HepG2 (cell line): ENCODE measurements around the gene ASZ1. TPM values are rescaled to one million over a fixed set of nuclear protein-coding genes. Genes with fewer than 3 reads are reported as not detected.

Experiments
- ATAC-seq: fragments of 200-7000 bp; cut with Tn5 transposase; 3 replicates; pipeline ENCODE4 v1.9.1; 2020; ENCODE audit warnings: mild to moderate bottlenecking, moderate library complexity
- BruUV-seq: library from RNA; stranded (reverse); fragments of 400-500 nt; replicated peaks from 2 replicates; lab custom pipeline; 2021; lab: Mats Ljungman, UMichigan
- CTCF ChIA-PET: fragments of 300-600 bp; formaldehyde crosslinking; extraction: SDS; loops from one replicate; lab custom pipeline; 2021; ENCODE audit warnings: low total read pairs, inconsistent platforms, low intra/inter-chr PET ratio; lab: Yijun Ruan, JAX
- POLR2A ChIA-PET: fragments of 350-600 bp; sonication (Branson Sonifier 250); formaldehyde crosslinking; loops from one replicate; lab custom pipeline; 2020; ENCODE audit warnings: antibody characterized with exemption, inconsistent platforms; lab: Yijun Ruan, JAX
- DNase-seq: peaks from one replicate; pipeline ENCODE4 v3.0.0-alpha.2; 2015; ENCODE audit warnings: low spot score
- FAIRE-seq: peaks from 3 replicates; lab custom pipeline; 2011; peaks lifted over from hg19 to GRCh38; lab: Jason Lieb, UNC
- H2AFZ ChIP-seq: one replicate; pipeline ENCODE4 v1.6.1; 2011; ENCODE audit warnings: low read length, inconsistent platforms
- H3K27ac ChIP-seq: fragments of 300-600 bp; 3 replicates; pipeline ENCODE4 v1.8.0; 2011; ENCODE audit warnings: mixed run types, mild to moderate bottlenecking, mixed read lengths, low read length, inconsistent platforms; ENCODE audit not compliant: insufficient read depth; ENCODE audit errors: extremely low read length
- H3K27me3 ChIP-seq, 2 experiments: fragments of 200-600 bp in 1 of 2; 2 replicates in 1 of 2; 3 replicates in 1 of 2; pipeline versions ENCODE4 v1.6.0 to v1.8.0; 2011; ENCODE audit warnings: low read length in 2 of 2, mild to moderate bottlenecking in 2 of 2, moderate library complexity in 2 of 2, inconsistent platforms in 1 of 2; ENCODE audit not compliant: insufficient read depth in 2 of 2, control insufficient read depth in 1 of 2
- H3K36me3 ChIP-seq, 2 experiments: fragments of 200-600 bp in 1 of 2; replicated peaks in 1 of 2; 2 replicates in 1 of 2; 3 replicates in 1 of 2; pipeline versions ENCODE4 v1.5.1 to v1.8.0; 2011; ENCODE audit warnings: low read length in 2 of 2, inconsistent platforms in 1 of 2; ENCODE audit not compliant: insufficient read depth in 2 of 2, control insufficient read depth in 1 of 2
- H3K4me1 ChIP-seq: 2 replicates; pipeline ENCODE4 v1.5.1; 2012; ENCODE audit warnings: low read length, inconsistent platforms; ENCODE audit not compliant: insufficient read depth
- H3K4me2 ChIP-seq: 2 replicates; pipeline ENCODE4 v1.6.0; 2011; ENCODE audit warnings: low read depth, low read length, inconsistent platforms
- H3K4me3 ChIP-seq, 3 experiments: fragments of 200-600 bp in 1 of 3; sonication (generic), shearing (Covaris generic) in 1 of 3; replicated peaks in 1 of 3; 2 replicates each; pipeline ENCODE4 v1.5.1; 2011 to 2016; ENCODE audit warnings: low read length in 3 of 3, inconsistent platforms in 2 of 3, low read depth in 2 of 3, mild to moderate bottlenecking in 2 of 3, control low read depth in 1 of 3, mixed read lengths in 1 of 3; ENCODE audit not compliant: insufficient read depth in 1 of 3
- H3K79me2 ChIP-seq: one replicate; pipeline ENCODE4 v1.6.1; 2011; ENCODE audit warnings: low read length, inconsistent platforms; ENCODE audit not compliant: insufficient read depth
- H3K9ac ChIP-seq: 2 replicates; pipeline ENCODE4 v1.6.0; 2011; ENCODE audit warnings: mild to moderate bottlenecking, low read depth, low read length, inconsistent platforms; ENCODE audit not compliant: insufficient read depth
- H3K9me3 ChIP-seq: 2 replicates; pipeline ENCODE4 v1.5.1; 2012; ENCODE audit warnings: mild to moderate bottlenecking, low read length
- H4K20me1 ChIP-seq: 2 replicates; pipeline ENCODE4 v1.6.0; 2011; ENCODE audit warnings: inconsistent platforms, mild to moderate bottlenecking, low read length, moderate library complexity; ENCODE audit not compliant: insufficient read depth
- CREM ChIP-seq, 2 experiments: sonication (generic) in 1 of 2; formaldehyde crosslinking in 1 of 2; IDR thresholded peaks; 2 replicates each; pipeline versions ENCODE4 v1.4.0 to v1.6.1; 2016 to 2020; ENCODE audit warnings: antibody characterized with exemption in 1 of 2, mild to moderate bottlenecking in 1 of 2, missing genetic modification reagents in 1 of 2
- ELF1 ChIP-seq: sonication (generic); formaldehyde crosslinking; IDR thresholded peaks from 2 replicates; pipeline ENCODE4 v1.4.0; 2020; ENCODE audit warnings: missing genetic modification reagents
- FOXP1 ChIP-seq, 2 experiments: fragments of 450-650 bp in 1 of 2; IDR thresholded peaks; 2 replicates each; pipeline ENCODE4 v1.6.1; 2017 to 2018; ENCODE audit warnings: antibody characterized with exemption in 1 of 2
- KDM1A ChIP-seq: IDR thresholded peaks from 2 replicates; pipeline ENCODE4 v1.6.1; 2016; ENCODE audit warnings: missing compliant biosample characterization
- KLF15 ChIP-seq: sonication (generic); formaldehyde crosslinking; IDR thresholded peaks from 2 replicates; pipeline ENCODE4 v1.8.1; 2023; ENCODE audit warnings: borderline replicate concordance, mild to moderate bottlenecking, inconsistent platforms, missing genetic modification reagents, mixed read lengths
- NR0B2 ChIP-seq: sonication (generic); formaldehyde crosslinking; IDR thresholded peaks from 2 replicates; pipeline ENCODE4 v1.4.0; 2020; ENCODE audit warnings: mild to moderate bottlenecking, missing genetic modification reagents
- RAD21 ChIP-seq: fragments of 450-650 bp; formaldehyde crosslinking; IDR thresholded peaks from 2 replicates; pipeline ENCODE4 v1.5.0; 2020; ENCODE audit warnings: mild to moderate bottlenecking
- STAT5B ChIP-seq: sonication (generic); formaldehyde crosslinking; IDR thresholded peaks from 2 replicates; pipeline ENCODE4 v1.4.0; 2020; ENCODE audit warnings: missing genetic modification reagents
- TBX2 ChIP-seq: sonication (generic); formaldehyde crosslinking; IDR thresholded peaks from 2 replicates; pipeline ENCODE4 v1.5.0; 2020; ENCODE audit warnings: missing genetic modification reagents, mild to moderate bottlenecking, borderline replicate concordance
- TFDP1 ChIP-seq: IDR thresholded peaks from 2 replicates; pipeline ENCODE4 v1.6.1; 2016; ENCODE audit warnings: missing compliant biosample characterization, missing genetic modification reagents, borderline replicate concordance
- ZC3H4 ChIP-seq: sonication (generic); formaldehyde crosslinking; IDR thresholded peaks from 2 replicates; pipeline ENCODE4 v1.4.0; 2020; ENCODE audit warnings: missing genetic modification reagents, borderline replicate concordance
- ZFYVE20 ChIP-seq: sonication (generic); formaldehyde crosslinking; IDR thresholded peaks from 2 replicates; pipeline ENCODE4 v1.8.0; 2023; ENCODE audit warnings: low read depth, mild to moderate bottlenecking, moderate library complexity, missing genetic modification reagents, borderline replicate concordance
- ZNF136 ChIP-seq: sonication (generic); formaldehyde crosslinking; IDR thresholded peaks from 2 replicates; pipeline ENCODE4 v1.8.1; 2022; ENCODE audit warnings: low read depth, mild to moderate bottlenecking, moderate library complexity, missing genetic modification reagents
- ZNF251 ChIP-seq: sonication (generic); formaldehyde crosslinking; IDR thresholded peaks from 2 replicates; pipeline ENCODE4 v1.9.0; 2021; ENCODE audit warnings: mild to moderate bottlenecking, missing genetic modification reagents
- ZNF263 ChIP-seq: sonication (generic); formaldehyde crosslinking; IDR thresholded peaks from 2 replicates; pipeline ENCODE4 v1.4.0; 2020; ENCODE audit warnings: missing genetic modification reagents
- ZNF446 ChIP-seq: sonication (generic); formaldehyde crosslinking; IDR thresholded peaks from 2 replicates; pipeline ENCODE4 v1.5.0; 2020; ENCODE audit warnings: mild to moderate bottlenecking, missing genetic modification reagents
- ZNF512 ChIP-seq: sonication (generic); formaldehyde crosslinking; IDR thresholded peaks from 2 replicates; pipeline ENCODE4 v1.4.0; 2020; ENCODE audit warnings: mild to moderate bottlenecking, missing genetic modification reagents
- ZSCAN5A ChIP-seq: sonication (generic); formaldehyde crosslinking; IDR thresholded peaks from 2 replicates; pipeline ENCODE4 v1.8.0; 2022; ENCODE audit warnings: mild to moderate bottlenecking, missing genetic modification reagents, borderline replicate concordance
- WGBS: methylation state at CpG from one replicate; pipeline ENCODE4 v1.1.6; 2017; ENCODE audit warnings: low lambda C conversion rate; 5-methylcytosine and 5-hydroxymethylcytosine counted together
- in situ Hi-C: cut with HindIII; loops from 2 replicates; pipeline ENCODE4 v1.10.0; 2017; ENCODE audit warnings: low pct_unique_long_range_greater_than_20kb; ENCODE audit not compliant: extremely low pct_ligation_motif_present
- intact Hi-C: fragments of 100-400 bp; cut with micrococcal nuclease; formaldehyde crosslinking; loops from one replicate; pipeline ENCODE4 v1.10.0; 2022; ENCODE audit not compliant: unreplicated experiment
- polyA plus RNA-seq, 8 experiments: library from polyadenylated mRNA; depleted of rRNA in 3 of 8; stranded (reverse) in 7 of 8; unstranded in 1 of 8; fragments of >200 nt; fragmentation: Illumina TruSeq in 4 of 8; extraction: Trizol in 4 of 8; gene quantifications; 2 replicates each; pipeline versions ENCODE4 v1.2.1 to v1.2.3, GENCODE V29; 2011 to 2016; ENCODE audit warnings: low read depth in 4 of 8, missing spikeins in 1 of 8, mixed read lengths in 1 of 8; ENCODE audit not compliant: insufficient read depth in 1 of 8
- total RNA-seq, 5 experiments: library from RNA; depleted of rRNA; stranded (reverse); fragments of >200 nt; fragmentation: Illumina TruSeq; extraction: Trizol; gene quantifications; 2 replicates each; pipeline ENCODE4 v1.2.3, GENCODE V29; 2016; ENCODE audit warnings: low read depth in 1 of 5
- TF ChIP-seq, protein P1 (sequence below): sonication (generic); formaldehyde crosslinking; IDR thresholded peaks from 2 replicates; pipeline ENCODE4 v1.8.0; 2022; ENCODE audit warnings: missing genetic modification reagents, low read depth, mild to moderate bottlenecking, borderline replicate concordance
- TF ChIP-seq, protein P2 (sequence below): sonication (generic); formaldehyde crosslinking; IDR thresholded peaks from 2 replicates; pipeline ENCODE4 v1.8.0; 2022; ENCODE audit warnings: mild to moderate bottlenecking, missing genetic modification reagents, moderate library complexity

The ASZ1 gene
- total and polyA plus RNA-seq, 2 of the 13 experiments (the other 11 are each of a cell fraction or from before 2014, with no cell fraction given): not detected

DNA sequence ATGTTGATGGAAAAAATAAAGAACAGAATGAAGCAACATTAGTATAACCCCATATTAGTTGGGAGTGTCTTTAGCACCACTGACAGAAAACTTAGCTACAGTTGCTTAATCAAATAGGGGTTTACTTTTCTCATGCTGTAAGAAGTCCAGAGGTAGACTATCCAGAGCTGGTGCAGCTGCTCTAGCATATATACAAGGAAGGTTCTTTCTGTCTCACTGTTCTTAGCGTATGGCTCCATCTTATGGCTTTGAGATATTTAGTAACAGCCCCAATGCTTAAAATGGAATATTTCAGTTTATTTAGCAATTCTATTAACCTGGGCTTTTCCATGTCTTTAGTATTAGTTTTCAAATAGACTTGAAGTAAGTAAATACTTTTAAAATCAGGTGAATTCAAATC lies 89.3 kb downstream of the ASZ1 start:
- ATAC-seq (no peak), DNase-seq (no peak), FAIRE-seq (no peak)
- no peaks in the 10 kb centered on the region for H3K4me1 ChIP-seq
- H3K9me3 ChIP-seq: no peaks in the 10 kb centered on the region
- H3K27me3 ChIP-seq: no peaks in the 10 kb centered on the region
- ChIA-PET POLR2A (no interaction called here), CTCF (no interaction called here)
- H3K9ac ChIP-seq: no peak overlapping the region
- H3K27ac ChIP-seq: no peak overlapping the region
- no peak for TF ChIP-seq RAD21
- no peak for TF ChIP-seq NR0B2 (CRISPR knock-in tag)
- TF ChIP-seq, protein P1, sequence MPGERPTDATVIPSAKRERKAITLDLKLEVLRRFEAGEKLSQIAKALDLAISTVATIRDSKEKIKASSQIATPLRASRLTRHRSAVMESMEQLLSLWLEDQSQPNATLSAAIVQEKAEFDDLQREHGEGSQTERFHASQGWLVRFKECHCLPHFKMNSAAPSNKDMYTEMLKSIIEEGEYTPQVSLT: no peak
- TF ChIP-seq ZNF263 (CRISPR knock-in tag): no peak
- TF ChIP-seq ZFYVE20 (CRISPR knock-in tag): no peak
- no peak for TF ChIP-seq ZNF446 (CRISPR knock-in tag)
- no peak for TF ChIP-seq TFDP1 (CRISPR knock-in tag)
- TF ChIP-seq, protein P2, sequence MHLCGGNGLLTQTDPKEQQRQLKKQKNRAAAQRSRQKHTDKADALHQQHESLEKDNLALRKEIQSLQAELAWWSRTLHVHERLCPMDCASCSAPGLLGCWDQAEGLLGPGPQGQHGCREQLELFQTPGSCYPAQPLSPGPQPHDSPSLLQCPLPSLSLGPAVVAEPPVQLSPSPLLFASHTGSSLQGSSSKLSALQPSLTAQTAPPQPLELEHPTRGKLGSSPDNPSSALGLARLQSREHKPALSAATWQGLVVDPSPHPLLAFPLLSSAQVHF (CRISPR knock-in tag): no peak
- TF ChIP-seq TBX2: no peak
- no peak for TF ChIP-seq CREM (IDR thresholded peaks at IDR 0.05)
- TF ChIP-seq CREM (CRISPR knock-in tag; IDR thresholded peaks at IDR 0.05): no peak
- TF ChIP-seq ZNF251 (CRISPR knock-in tag): no peak
- no peak for TF ChIP-seq ZNF512
- TF ChIP-seq ZSCAN5A (CRISPR knock-in tag): no peak
- no peak for TF ChIP-seq FOXP1 (IDR thresholded peaks at IDR 0.05)
- TF ChIP-seq FOXP1 (CRISPR knock-in tag; IDR thresholded peaks at IDR 0.05): no peak
- TF ChIP-seq KDM1A (CRISPR knock-in tag): no peak
- no peak for TF ChIP-seq STAT5B (CRISPR knock-in tag)
- no peak for TF ChIP-seq ELF1 (CRISPR knock-in tag)
- no peak for TF ChIP-seq KLF15 (CRISPR knock-in tag)
- no peak for TF ChIP-seq ZC3H4 (CRISPR knock-in tag)
- no peak for TF ChIP-seq ZNF136 (CRISPR knock-in tag)
- no peak overlapping the region for H2AFZ ChIP-seq
- no peak overlapping the region for H3K4me3 ChIP-seq
- WGBS: 57% methylated on average over 1 of the region's 1 CpG
- intact Hi-C loops: loop anchor here (10.0 kb wide), 1 partner anchor 83 kb away; no protein-coding TSS in a partner anchor
- no TSS peak for BruUV-seq
- in situ Hi-C loops: no loop called here
- H4K20me1 ChIP-seq: no peaks in the 10 kb centered on the region
- H3K36me3 ChIP-seq: no peaks in the 10 kb centered on the region
- no peak overlapping the region for H3K4me2 ChIP-seq
- no peaks in the 10 kb centered on the region for H3K79me2 ChIP-seq
